ENCODE measurements around the gene SEL1L3.

- TF ChIP-seq CTCF (conservative IDR thresholded peaks at IDR 0.05) (no peak), ZFX (IDR thresholded peaks at IDR 0.05) (no peak)
These were observed 25.7 kb downstream of the SEL1L3 start for GRCh38 chr4:25837107-25837506.

Data from C4-2B (cell line).